SK-N-MC (cell line): ENCODE measurements around the gene ZNF415.

Experiments used
- EZH2 ChIP-seq: fragments of 200-600 bp; sonication (generic); IDR thresholded peaks from one replicate; pipeline ENCODE4 v1.6.1; 2017; ENCODE audit warnings: antibody characterized with exemption
- FOXP2 ChIP-seq: optimal IDR thresholded peaks from 2 replicates; pipeline ENCODE3; 2011; ENCODE audit warnings: mild to moderate bottlenecking, moderate library complexity; ENCODE audit not compliant: insufficient read depth; ENCODE audit errors: extremely low read length, control extremely low read depth
- POLR2AphosphoS5 ChIP-seq: IDR thresholded peaks from 2 replicates; pipeline ENCODE4 v1.6.1; 2012; ENCODE audit warnings: mild to moderate bottlenecking, low read depth, low read length, borderline replicate concordance

DNA sequence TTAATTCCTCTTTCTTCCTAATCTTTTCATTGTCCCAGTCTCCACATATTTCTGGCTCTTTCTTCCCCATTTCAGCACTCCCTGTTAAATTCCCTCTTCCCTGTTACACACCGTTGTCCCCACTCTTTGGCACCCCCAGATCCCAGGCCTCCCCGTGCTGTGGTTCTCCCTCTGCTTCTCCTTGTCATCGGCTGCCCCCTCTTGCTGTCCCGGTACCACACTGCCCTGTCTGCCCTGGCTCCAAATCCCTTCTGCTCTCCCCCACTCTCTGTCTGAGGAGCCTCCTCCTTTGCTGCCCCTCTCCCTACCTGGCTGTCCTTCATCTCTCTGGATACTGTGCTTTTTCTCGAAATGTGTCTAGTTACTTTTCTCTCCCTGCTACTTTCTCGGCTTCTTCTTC lies 983 bp downstream of the ZNF415 start:
- TF ChIP-seq EZH2 (no peak), POLR2AphosphoS5 (no peak), FOXP2 (no peak)
